GM18508 (cell line): ENCODE results near the gene CCNG1.
"Not testable (repeated sequence)": the region's sequence is repeated elsewhere in the genome, so short reads cannot be mapped to it uniquely, and the experiment has no call there.

ENCODE experiments used
- ATAC-seq: cut with Tn5 transposase; IDR thresholded peaks from one replicate; pipeline ENCODE4 v1.9.1; 2021; ENCODE audit warnings: moderate number of reproducible peaks; ENCODE audit not compliant: insufficient read depth, unreplicated experiment

The CCNG1 gene

DNA sequence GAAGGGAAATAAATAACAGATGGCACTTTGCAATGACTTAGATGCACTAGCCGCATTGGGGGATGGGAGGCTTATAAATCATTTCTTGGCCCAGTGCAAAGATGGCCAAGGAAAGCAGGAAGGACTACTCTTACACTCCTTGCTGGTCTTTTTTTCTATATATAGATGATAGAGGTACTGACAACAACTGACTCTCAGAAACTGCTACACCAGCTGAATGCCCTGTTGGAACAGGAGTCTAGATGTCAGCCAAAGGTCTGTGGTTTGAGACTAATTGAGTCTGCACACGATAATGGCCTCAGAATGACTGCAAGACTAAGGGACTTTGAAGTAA lies 1.7 kb downstream of the CCNG1 start:
- no peak for ATAC-seq

DNA sequence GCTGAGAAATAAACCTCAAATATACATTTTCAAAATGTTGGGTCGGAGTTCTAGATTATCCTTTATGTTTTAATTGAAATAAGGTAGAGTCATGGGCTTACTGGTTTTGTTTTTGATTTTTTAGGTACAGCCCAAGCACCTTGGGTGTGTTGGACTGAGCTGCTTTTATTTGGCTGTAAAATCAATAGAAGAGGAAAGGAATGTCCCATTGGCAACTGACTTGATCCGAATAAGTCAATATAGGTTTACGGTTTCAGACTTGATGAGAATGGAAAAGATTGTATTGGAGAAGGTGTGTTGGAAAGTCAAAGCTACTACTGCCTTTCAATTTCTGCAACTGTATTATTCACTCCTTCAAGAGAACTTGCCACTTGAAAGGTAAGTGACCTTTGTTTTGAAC lies 3.6 kb downstream of the CCNG1 start:
- no peak for ATAC-seq

DNA sequence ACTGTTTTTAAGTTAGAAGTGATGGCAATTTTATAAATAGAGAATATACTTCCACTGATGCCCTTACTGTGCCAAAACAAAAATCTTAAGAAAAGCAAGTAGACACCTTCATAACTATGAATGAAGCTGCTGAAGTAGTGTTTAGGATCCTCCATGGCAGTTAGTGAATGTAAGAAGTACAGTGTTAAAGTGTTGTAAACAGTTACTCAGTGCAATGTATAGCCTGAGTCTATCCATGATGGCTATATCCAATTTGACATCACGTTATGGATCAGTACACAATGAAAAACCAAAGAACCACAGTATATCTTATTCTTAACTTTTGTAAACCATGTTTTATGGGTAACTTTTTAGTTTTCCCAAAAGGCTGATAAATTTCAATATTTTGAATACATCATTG lies 7.1 kb downstream of the CCNG1 start:
- no peak for ATAC-seq

DNA sequence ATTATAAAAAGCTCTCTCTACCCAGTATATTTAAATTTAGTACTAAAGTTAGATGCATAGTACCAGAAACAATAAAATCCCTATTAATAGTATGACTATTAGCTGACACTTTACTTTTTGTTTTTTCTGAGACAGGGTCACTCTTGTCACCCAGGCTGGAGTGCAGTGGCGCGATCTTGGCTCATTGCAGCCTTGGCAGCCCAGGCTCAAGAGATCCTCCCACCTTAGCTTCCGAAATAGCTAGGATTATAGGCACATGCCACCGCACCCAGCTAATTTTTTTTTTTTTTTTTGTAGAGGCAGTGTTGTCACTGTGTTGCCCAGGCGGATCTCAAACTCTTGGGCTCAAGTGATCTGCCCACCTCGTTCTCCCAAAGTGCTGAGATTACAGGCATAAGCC lies 8.0 kb downstream of the CCNG1 start:
- no peak for ATAC-seq

DNA sequence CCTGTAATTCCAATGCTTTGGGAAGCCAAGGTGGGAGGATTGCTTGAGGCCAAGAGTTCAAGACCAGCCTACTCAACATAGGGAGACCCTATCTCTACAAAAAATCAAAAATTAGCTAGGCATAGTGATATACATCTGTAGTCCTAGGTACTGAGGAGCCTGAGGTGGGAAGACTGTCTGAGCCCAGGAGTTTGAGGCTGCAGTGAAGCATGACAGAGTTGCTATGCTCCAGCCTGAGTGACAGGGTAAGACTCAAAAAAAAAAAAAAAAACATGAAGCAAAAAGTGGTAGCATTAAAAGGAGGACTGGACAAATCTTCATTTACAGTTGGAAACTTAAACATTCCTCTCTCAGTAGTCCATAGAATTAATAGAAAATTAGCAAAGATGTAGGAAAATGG lies 9.8 kb downstream of the CCNG1 start:
- no peak for ATAC-seq

DNA sequence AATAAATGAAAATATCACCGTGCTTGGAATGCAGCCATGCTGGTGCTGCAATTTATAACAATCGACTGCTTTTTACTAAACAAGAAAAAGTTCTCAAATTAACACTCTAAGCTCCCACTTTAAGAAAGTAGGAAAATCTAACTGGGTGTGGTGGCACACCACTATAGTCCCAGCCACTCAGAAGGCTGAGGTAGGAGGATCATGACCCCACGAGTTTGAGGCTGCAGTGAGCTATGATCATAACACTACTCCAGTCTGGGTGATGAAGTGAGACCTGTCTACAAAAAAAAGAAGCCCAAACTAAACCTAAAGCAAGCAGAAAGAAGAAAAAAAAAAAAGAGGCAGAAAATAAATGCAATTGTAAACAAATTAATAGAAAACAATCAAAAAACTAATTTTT lies 10.5 kb downstream of the CCNG1 start:
- no peak for ATAC-seq

DNA sequence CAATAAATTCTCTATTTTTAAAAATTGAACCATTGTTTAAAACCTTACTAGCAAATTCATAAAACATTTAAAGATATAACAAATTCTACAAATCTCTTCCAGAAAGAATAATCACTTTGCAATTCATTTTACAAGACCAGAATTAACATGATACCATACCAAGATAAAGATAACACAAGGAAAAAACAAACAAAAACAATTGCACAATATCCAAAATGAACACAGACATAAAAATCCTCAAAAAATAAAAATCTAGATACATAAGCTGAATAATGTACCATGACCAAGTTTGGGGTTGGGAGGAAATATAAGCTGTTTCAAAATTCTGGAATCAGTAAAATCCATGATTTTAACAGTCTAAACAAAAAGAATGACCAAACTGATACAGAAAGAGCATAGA lies 11.1 kb downstream of the CCNG1 start:
- ATAC-seq = no peak

DNA sequence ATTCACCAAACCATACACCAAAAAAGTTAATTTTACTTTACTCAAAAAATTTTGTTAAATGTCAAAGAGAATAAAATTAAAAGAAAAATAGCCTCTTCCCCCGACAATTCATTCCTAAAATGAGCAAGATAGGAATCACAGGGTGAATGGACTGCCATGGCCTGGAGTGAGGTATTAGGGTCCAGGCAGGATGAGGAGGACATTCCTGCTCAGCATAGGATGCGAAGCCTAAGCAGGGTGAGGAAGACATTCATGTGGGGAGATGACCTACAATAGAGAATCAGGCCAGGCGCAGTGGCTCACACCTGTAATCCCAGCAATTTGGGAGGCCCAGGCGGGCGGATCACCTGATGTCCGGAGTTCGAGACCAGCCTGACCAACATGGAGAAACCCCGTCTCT lies 14.1 kb downstream of the CCNG1 start:
- ATAC-seq = no peak

DNA sequence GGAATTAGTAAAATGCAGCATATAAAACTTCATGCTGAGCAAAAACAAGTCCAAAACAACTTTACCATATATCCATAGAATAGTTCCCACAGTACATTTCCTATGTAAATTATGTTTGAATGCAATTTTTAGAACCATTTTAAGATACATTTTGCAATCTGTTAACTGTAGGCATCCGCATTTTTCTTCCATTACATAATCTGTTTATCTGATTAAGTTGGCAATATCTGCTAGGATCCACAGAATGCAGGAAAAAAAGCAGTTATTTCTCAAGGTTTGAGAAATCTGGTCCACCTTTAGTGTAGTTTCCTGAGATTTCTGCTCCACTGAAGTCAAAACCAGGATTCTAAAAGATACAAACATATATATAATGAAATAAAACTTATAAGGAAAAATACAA lies 16.3 kb downstream of the CCNG1 start:
- ATAC-seq = no peak

DNA sequence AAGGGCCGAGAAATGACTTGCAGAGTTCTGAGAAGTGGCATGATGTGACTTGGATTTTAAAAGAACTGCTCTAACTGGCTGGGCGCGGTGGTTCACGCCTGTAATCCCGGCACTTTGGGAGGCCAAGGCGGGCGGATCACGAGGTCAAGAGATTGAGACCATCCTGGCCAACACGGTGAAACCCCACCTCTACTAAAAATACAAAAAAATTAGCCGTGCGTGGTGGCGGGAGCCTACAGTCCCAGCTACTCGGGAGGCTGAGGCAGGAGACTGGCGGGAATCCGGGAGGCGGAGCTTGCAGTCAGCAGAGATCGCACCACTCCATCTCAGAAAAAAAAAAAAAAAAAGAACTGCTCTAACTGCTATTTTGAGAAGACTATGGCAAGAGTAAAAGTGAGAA lies 18.0 kb downstream of the CCNG1 start:
- not testable (repeated sequence) for ATAC-seq

DNA sequence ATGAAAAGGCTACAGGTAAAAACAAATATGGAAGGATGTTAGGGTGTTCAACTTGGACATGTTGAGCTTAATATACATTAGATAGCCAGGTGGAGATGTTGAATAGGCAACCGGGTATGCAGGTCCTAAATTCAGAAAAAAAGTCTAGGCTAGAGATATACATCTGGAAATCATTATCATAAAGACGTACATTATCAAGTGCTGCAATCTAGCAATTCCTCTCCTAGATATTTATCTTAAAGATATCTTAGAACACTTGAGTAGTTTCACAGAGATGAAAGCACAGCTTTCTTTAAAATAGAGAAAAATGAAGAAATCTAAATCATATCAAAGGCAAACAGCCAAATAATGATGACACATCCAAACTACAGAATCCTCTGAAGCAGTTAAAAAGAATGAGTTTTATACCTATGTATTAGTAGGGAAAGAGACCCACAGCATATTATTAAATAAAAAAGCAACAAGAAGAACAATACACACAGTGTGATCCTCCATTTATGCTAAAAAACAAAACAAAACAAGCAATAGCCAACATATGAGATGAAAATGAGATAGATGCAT lies 18.7 kb downstream of the CCNG1 start:
- ATAC-seq = no peak

DNA sequence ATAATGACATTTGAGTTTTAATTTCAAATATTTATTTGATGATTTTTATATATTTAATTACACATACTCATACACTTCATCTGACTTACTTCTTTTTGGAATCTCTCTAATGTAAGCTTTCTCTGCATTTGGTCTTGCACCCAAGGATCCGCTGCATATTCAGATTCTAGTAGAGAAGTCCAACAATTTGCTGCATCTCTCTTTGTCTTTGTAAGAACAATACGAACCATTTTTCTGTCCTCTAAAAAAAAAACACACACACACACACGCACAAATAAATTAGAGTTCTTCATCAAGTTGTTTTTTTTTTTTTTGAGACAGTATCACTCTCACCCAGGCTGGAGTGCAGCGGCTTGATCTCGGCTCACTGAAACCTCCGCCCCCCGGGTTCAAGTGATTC lies 19.4 kb downstream of the CCNG1 start:
- no peak for ATAC-seq

DNA sequence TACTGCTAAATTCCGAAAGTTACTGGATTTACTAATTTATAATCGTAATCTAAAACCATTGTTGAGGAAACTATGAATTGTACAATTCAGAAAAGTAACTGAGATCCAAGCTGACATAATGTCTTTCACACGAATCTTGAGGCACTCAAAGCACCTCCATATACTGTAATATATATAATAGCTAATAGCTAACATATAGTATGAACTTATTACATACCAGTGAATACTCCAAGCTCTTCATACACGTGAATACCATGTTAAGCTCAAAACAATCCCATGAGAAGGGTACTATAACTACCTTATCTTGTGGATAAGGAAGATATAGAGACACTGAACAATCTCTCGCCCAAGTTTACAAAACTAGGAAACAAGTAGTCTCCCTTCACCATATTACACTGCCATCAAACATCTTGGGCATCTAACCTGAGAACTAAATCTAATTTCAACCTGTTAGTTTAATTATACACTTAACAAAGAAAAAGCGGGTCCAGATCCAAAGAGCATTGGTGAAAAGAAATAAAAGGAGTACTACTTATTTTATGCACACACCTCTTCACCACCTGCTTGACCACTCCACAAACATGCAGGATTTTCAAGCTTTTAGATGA lies 21.5 kb downstream of the CCNG1 start:
- no peak for ATAC-seq

DNA sequence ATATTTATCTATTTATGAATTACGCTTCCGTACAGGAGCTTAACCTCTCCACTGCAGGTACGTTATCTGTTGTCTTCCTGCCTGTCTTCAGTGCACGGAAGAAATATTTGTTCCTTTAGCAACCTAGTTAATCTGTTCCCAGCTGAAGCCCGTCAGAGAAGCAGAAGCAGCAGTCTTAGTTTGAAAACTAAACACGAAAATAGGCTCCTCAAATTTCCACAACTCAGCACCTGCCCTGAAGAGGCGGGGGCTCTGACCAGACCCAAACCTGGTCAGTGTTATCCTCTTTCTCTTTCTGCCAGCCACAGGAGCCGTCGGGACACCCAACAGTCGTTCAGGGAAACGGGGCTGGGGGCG lies 22.0 kb downstream of the CCNG1 start:
- peak; percentile 2 for ATAC-seq

DNA sequence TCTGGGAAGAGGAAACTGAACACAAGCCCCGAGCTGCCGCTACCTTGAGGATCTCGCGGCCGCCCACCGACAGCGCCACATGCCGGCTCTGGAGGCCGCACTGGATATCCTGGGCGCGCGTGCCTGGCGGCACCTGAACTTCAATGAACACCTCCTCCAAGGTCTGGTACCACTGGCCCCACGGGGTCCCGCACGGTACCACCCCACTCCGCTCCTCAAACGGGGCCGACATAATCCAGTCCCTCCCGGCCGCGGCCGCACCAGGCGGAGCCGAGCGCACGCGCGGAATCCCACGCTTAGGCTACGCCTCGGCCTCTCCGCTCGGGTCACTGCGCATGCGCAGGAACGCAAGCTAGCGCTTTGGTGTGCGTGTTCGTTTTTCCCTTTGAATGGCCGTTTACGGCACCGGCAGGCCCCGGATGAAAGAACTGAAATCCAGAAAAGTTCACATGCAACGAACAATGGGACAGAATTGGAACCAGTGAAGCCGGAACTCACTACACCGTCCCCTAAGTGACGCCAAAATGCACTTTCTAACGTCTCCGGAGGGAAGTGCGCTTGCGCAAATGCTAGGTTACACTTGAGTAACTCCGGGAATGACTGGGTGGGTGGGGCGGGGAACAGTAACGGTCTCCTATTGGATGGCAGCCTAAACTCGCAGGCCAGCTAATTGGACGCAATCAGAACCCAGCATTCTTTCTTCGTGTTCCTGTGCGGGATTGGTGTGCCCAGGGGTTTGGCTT lies 22.6 kb downstream of the CCNG1 start, which contains the start of gene NUDCD2:
NUDCD2 (minus strand) TSS at position 284 of the 743 bp plus-strand sequence; CDS start at position 232, 52 bp downstream.
- ATAC-seq = peak; percentile 76

DNA sequence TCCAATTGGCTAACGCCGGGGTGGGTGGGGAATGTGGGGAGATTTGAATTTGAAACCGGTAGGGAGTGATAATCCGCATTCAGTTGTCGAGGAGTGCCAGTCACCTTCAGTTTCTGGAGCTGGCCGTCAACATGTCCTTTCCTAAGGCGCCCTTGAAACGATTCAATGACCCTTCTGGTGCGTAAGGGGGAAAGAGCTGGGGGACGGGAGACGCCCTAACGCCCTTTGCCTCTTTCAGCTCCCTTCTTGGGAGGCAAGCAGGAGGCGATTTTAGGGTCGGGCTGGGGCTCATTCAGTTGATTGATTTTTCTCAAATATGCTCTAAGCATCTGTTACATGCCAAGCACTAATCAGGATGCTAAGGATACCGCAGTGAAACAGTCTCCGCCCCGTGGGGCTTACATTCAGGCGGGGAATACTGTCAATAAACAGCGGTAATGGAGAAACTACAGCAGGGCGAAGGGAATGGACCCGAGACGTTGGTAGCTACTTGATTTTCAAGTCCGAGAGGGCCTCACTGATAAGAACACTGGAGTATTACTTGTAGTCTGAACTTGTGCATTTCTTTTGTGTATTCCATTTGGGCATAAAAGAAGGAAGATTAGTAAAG lies 23.3 kb downstream of the CCNG1 start, which contains the start of gene HMMR:
HMMR (plus strand) TSS at position 71 of the 610 bp plus-strand sequence; CDS start at position 132, 61 bp downstream.
- no peak for ATAC-seq

DNA sequence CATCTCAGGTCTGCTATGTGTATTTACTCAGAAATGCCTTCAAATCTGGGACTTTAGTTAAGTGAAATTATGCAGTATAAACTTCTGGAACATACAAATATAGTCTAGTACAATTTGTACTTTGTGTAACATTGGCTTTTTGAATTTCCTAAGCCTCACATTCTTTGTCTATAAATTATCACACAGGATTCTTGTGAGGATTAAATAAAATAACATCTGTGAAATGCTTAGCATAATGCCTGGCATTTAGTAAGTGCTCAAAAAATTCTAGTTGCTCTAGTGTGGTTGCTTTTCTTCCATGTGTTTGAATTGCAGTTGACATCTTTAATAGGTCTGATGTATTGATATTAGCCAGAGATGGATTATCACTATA lies 25.7 kb downstream of the CCNG1 start:
- no peak for ATAC-seq

DNA sequence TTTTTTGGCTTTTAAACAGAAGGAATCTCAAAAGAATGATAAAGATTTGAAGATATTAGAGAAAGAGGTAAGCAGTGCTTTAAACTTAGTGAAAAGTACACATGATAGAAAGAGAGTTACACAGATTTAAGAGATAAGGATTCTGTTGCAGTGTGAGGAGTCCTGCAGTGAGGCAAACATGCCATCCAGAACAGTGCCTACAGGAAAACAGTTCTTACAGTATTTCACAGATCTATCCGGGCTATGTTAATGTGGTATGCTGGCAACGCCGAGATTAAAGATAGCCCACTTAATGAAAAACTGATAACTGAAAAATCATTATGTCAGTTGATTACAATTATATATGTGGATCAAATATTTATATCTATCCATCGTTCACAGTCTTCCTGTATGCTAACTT lies 30.3 kb downstream of the CCNG1 start:
- ATAC-seq = no peak

DNA sequence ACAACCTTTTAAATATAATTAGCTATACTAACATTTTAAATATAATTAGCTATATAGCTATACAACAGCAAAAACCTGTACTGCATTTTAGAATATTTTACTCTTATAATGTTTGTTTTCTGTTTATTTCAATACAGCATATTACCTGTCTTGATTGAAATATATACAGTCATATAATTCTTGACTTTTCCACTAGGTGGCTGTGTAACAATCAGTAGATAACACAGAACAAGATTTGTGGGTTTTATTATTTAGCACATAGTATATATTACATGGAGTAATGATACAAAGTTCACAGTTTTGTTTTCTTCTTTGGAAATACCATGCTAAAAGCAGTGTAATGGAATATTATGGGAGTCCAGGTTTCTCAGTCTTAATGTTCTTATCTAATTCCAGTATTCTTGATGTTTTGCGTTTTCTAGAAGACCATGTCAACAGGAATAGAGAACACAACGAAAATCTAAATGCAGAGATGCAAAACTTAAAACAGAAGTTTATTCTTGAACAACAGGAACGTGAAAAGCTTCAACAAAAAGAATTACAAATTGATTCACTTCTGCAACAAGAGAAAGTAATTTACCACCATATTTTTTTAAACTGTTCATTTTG lies 36.3 kb downstream of the CCNG1 start:
- no peak for ATAC-seq

DNA sequence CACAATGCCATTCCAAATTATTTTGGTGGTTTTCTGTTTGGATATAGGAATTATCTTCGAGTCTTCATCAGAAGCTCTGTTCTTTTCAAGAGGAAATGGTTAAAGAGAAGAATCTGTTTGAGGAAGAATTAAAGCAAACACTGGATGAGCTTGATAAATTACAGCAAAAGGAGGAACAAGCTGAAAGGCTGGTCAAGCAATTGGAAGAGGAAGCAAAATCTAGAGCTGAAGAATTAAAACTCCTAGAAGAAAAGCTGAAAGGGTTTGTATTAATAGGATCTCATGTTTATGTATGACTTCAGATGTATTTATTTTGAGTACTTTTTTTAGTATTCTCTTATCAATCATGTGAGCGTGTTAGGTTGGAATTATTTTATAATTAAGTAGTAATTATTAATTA lies 38.0 kb downstream of the CCNG1 start:
- ATAC-seq = no peak
